Frontal cortex (tissue), 4 donors: ENCODE measurements around the gene THSD7B. TPM values are rescaled to one million over a fixed set of nuclear protein-coding genes. Genes with fewer than 3 reads are reported as not detected.

Source experiments
- DNase-seq, 2 donors: peaks; one replicate each; pipeline ENCODE4 v3.0.0; 2012; ENCODE audit warnings: low spot score in 2 of 2
- FAIRE-seq: peaks from 2 replicates; lab custom pipeline; 2012; peaks lifted over from hg19 to GRCh38; lab: Jason Lieb, UNC
- total RNA-seq: library from RNA; depleted of rRNA; stranded (reverse); fragments of >200 nt; gene quantifications from one replicate; pipeline ENCODE4 v1.2.3, GENCODE V29; 2014
- donor health status: control.
- donor health status: control.
- donor health status: control.

The THSD7B gene
- total RNA-seq, 1 donor from 2014 or later: 13.9 TPM

DNA sequence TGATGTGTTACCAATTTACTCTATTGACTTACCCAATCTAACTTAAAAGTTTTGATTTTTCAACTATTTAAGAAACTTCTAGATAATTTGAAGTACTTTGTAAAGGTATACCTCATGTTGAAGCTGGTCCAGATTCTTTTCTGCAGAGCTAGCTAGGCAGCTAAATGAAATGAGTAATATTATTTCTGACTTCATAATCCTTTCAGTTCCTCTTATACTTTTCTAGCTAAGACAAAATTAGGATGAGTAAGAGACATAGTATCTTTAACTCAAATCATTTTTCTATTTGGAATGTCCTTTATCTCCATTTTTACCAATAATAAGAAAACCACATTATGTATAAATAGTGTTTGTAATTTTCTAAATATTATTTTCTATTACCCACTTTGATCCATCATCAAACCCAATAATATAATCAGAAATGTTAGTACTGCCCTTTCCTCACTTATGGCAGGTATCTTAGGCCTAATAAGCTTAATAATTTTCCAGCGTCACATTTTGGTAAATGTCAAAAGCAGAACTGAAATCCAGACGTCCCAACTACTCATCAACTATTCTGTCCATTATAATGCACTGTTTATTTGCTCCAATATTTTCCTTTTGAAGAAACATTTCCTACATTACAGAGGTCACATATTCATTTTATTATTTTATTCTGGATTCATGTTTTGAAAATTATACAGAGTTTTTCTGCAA, 456.6 kb downstream of the THSD7B start:
- DNase-seq (no peak), FAIRE-seq (no peak)

DNA sequence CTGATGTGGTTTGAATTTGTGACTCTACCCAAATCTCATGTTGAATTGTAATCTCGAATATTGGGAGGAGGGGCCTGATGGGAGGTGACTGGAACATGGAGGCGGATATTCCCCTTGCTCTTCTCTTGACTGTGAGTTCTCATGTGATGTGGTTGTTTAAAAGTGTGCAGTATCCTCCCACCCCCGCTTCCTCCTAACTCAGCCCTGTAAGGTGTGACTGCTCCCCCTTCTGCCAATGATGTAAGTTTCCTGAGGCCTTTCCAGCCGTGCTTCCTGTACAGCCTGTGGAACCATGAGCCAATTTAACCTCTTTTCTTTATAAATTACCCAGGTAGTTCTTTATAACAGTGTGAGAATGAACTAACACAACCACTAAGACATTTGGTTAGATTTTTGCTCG, 458.4 kb downstream of the THSD7B start:
- FAIRE-seq (no peak), DNase-seq (no peak)

DNA sequence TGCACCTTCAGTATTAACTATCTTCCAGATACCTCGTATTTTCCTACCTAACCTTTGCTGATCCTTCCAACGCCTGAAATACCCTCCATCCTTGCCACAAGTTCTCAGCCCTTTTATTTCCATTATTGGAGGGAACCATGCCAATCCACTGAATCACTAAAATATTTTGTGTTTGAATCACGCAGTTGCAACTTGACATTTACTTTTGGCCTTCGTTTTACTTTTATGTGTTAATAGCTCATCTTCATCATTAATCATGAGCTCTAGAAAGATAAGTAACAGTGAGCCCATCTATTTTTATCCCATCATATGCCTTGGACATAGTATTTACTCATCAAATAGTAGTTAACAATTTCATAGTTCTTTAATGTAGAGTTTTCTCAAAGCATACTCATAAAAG, 463.2 kb downstream of the THSD7B start:
- DNase-seq: no peak
- no peak for FAIRE-seq

DNA sequence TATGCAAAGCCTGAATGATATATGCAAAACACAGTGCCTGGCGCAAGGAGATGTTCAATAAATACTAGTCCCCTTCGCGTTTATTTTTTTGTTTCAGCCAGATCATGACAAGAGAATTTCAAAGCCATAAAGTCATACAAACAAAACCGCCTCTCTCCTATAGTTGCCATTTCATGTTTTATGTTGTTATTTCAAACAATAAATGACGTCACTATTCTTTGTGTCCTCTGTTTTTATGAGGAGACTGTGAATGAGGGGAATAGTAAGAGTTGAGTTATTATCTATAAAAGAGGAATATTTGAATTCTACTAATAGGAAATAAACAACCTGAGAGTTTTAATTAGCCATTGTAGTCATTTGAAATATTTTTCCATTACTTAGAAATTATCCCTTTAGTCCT, 464.5 kb downstream of the THSD7B start:
- DNase-seq (no peak), FAIRE-seq (no peak)

DNA sequence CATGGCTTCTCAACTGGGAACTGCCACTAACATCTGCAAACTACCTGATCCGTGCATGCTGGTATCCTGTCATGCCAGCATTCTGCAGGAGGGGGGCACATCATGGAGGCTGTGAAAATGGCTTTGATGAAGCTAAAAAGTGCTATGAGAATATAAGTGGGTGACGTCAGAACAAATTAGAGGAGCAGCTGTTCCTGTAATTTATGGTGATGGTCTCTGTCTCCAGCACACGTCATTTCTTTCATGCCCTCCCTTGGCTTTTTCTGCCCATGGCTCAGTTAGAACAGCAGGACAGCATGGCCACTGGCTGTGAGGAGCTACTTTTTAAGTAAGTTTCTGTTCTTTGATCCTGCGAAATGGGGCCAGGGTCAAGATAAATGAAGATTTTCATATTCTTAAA, 466.3 kb downstream of the THSD7B start:
- DNase-seq (no peak), FAIRE-seq (no peak)

DNA sequence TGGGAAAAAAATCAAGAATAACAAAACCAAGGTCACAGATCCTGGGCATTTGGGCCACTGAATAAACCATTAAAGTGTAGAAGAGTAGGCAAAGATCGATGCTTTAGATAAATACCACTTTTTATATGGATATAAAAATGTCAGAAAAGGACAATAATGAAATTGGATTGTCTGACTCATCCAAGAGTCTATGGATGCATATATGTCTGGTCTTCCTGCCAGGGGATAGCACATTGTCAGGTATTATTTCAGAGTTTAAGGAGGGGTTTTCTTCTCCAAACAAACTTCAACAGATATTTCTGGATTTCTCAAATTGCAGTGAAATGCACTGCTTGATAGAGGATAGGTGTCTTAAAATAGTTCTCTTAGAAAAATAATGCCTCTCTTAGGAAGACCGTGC, 466.7 kb downstream of the THSD7B start:
- no peak for FAIRE-seq
- no peak for DNase-seq

DNA sequence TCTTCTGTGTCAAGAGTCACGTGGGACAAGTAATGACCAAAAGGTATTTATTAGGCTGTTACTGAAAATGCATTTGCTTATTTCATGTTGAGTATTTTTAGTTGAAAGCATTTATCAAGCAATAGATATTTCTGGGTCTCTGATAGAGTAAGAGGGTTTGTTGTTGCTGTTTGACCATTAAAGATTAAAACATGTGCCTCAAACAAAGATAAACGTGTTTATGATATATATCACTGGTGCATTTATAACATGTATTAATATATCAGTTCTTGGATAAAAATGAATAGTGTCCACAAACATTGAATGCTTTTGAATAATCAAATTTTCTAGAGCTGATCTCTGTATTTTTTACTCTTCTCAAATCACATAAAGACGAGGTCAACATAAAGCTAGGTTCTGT, 467.7 kb downstream of the THSD7B start:
- DNase-seq: no peak
- FAIRE-seq: no peak

DNA sequence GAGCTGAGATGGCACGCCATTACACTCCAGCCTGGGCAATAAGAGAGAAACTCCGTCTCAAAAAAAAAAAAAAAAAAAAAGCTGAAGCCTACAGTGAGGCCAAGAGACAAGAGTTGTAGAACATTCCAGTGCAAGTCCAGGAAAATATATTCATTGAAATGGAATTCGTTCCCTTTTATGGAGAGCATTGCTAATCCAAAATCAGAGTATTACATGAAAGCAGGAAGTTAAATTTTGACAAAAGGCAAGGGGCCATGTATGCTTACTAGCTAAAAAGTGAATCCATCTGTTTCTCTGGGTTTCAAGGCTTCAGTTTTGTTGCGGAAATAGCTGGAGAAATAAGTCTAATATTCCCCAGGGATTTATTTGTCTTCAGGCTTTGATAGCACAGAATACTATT, 471.7 kb downstream of the THSD7B start:
- no peak for DNase-seq
- FAIRE-seq: no peak

DNA sequence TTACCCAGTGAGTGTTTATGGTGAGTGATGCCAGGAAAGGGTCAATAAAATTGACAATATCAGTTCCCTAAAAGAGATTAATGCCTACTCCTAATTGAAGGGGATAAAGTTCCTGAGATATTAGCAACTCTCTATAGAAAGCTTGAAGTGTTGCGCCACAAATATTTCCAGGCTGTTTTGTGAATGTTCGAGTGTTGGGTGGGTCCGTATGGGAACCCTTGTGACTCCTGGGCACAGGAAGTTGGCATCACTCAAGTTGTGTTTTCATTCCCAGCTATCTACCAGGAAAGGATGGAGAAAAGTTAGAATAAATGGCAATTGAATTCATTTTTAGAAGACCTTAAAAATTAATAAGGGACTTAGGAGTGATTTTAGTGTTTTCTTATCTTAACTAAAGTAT, 472.7 kb downstream of the THSD7B start:
- FAIRE-seq (no peak), DNase-seq (no peak)

DNA sequence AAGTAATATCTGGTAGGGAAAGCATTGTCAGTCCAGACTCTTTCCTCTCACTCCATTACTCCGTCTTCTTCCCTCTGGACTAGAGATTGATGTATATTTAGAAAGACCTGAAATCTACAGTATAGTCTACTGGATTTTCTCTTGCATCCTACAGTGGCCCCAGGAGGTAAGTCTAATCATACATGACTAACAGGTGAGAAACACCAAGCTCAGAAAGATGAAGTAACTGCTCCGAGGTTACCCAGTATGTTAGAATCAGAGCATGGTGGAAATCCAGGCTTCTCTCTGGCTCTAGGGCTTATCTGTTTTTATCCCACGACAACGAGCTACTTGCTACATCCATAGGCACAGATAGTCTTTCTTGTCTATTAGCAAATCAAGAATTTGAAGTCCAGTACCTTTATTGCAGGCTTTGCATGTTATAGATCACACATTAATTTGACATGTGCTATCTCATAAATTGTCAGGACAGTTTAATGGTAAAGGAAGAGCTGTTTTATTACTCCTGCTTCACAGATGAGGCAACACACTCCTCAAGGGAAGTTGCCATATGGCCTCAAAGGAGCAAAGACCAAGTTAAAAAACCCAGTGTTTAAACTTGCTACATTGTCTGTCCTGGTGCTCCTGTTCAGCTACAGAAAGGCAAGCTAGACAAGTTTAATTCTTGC, 484.3 kb downstream of the THSD7B start:
- DNase-seq: no peak
- no peak for FAIRE-seq

DNA sequence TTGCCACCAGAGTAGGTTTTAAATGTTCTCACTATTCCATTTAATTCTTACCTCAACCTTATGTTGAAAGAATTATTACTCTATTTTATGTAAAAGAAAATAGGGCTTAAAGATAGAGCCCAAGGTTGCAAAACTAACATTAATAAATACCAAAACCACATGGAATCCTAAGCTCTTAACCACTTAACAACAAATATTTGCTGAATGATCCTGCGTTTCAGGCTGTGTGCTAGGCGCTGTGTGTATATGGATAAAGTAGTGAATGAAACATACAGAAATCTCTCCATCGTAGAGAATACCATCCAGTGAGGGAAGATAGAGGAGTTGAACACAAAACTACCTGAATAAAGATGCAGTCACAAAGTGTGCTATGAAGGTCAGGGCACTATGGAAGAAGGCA, 485.1 kb downstream of the THSD7B start:
- DNase-seq (no peak), FAIRE-seq (no peak)

DNA sequence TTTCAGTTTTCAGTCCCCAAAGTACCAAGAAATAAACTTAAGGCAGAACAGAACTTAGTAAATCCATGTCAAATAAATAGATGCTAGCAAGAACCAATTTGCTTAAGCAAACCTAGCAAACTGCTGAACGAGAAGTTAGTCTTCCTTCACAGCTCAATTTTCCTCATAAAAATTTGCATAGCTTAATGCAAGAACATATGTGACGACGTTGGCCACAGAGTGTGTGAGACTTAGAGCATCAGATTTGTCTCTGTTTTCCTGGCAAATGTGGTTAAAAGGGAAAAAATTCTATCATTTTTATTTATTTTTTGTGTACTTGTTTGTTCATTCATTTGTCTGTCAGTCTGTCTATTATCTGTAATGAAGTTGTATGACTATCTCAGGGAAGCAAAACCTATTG, 485.7 kb downstream of the THSD7B start:
- FAIRE-seq: no peak

DNA sequence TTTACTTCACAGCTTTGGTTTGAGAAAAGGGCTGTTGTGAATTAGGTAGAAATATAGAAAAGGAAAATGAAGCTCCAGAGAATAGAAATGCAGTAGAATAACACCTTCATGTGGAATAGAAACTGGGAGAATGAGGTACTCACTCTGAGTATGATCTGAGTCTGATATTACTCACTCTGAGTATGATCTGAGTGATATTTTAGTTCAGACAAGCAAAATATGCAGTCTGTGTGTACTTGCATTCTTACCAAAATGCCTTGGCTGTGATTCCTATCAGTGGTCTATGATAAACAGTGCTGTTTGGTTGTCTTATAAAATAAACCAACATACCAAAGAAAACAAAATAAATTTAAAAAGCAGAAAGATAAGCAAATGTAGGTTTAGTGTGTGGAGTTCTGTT, 487.6 kb downstream of the THSD7B start:
- DNase-seq (no peak), FAIRE-seq (no peak)

More for the DNA sequence above, 485.7 kb downstream of the THSD7B start:
- DNase-seq: no peak

DNA sequence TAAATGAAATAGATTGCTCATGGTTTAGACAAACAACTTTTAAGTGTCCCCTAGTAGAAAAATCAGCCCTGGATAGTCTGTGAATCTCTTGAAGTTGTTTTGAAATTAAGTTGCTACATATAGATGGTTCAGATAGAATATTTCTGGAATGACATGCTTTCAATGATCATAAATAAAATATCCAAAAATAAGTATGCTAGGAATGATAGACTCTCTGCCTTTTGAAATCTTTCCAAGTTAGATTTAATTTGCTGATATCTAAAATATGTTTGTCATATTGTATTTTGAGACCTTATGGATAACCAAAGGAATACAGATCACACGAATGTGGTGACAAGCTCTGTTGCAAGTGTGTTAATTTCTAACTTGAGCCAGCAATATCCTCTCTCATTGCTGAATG, 488.7 kb downstream of the THSD7B start:
- FAIRE-seq: no peak
- no peak for DNase-seq

DNA sequence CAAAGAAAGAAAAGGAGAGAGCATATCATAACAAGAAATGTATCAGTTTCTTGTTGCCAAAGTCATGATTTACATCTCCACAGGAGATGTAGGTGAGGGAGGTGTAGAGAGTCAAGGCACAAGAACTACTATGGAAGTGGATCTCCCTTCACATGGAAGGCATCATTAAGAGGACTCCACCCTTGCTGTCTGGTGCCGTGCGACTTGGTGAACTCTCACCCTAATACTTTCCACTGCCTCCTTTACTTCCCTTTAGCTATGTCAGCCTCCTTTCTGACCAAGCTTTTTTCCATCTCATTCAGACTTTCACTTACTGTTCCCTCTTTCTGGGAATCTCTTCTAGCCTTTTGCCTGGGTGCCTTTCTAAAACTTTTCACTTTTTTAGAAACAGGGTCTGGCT, 490.0 kb downstream of the THSD7B start:
- FAIRE-seq: no peak
- no peak for DNase-seq

DNA sequence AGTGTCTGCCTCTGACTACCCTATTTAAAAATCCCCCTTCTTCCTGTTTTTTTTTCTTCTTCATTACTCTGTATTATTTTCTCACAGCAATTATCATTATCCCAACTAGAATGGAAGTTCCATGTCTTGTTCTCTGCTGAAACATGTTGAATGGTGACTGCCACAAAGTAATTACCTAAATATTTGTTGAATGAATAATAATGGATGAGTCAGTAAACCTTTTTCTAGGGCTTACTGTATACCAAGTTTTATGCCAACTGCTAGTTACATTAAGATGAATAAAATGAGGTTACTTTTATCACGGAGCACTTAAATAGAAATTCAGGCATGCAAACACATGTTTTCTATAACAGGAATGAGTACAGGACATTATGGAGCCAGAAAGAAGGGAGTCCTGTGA, 490.6 kb downstream of the THSD7B start:
- DNase-seq: no peak
- FAIRE-seq: no peak

DNA sequence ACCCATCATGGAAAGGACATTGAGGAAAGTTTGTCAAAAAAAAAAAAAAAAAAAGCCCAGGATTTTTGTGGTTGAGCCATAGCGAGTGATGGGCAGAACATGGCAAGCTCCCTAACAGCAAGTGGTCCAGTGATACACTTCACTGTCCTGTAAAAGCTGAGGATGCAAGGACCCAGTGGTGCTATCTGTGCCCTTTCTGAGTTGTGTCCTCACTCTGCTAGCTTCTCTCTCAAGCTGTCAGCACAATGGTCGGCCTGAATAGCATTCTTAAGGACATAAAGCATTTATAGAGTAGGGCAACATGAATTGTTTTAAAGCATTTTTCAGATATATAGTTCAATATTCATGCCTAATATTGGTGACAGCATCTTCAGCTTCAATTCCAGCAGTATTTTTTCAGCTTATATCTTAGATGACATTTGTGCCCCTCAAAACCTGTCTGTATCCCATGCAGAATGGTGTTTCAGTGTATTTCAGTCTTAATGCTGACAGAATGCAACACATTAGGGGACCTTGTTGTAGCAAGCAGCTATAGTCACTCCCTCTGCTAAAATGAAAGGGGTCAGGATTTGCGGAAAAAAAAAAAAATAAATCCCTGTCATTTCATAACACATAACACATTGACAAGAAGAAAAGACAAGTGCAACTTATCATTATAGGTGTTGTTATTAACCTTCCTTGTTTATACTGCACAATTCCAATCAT, 496.7 kb downstream of the THSD7B start:
- DNase-seq (no peak), FAIRE-seq (no peak)

DNA sequence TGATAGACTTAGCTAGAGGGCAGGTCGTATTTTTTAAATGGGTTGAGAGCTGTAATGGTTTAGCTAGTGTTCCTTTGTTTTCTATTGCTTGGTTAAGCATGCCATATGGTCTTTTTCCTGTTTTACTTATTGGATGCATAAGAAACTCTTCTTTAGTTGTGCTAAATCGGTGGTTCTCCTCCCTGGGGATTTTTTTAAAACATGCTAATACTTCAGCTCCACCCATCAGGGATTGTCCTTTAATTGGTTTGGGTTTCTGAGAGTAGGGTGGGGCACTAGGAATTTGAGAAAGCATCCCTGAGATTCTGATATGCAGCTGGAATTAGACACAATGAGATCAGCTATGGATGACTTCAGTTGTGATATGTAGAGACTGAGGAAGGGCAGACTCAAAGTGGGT, 497.2 kb downstream of the THSD7B start:
- FAIRE-seq: no peak
- no peak for DNase-seq

DNA sequence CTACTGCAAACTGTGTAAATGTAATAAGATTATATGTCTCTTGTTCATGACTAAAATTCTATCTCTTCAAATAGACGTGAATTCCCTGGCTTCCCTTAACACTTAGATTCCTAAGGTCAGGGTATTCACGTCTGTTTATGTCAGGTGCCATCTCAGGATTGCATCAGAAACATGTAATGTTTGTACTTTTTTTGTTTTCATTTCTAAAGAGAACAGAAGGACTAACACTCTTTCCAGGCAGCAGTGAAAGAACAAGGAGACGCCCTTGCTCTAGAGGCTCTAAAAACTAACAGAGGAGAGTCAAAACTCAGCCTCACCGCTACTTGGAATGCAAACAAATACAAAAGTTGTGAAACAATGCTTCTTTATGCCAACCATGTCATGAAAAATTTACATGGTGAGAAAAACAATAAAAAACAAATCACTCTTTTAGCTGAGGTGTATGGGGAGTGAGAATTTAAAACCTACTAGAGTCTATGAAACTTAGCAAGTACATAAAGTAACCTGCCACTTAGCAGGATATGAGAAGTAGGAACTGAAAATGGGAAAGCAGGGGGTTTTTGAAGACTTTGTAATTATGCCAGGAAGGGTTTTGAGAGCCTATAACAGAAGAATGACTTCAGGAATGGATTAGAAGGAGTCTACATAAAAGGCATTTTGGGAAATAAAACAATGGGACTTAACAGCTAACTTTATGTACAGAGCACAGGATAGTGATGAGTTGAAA, 522.7 kb downstream of the THSD7B start:
- no peak for FAIRE-seq
- DNase-seq: no peak

DNA sequence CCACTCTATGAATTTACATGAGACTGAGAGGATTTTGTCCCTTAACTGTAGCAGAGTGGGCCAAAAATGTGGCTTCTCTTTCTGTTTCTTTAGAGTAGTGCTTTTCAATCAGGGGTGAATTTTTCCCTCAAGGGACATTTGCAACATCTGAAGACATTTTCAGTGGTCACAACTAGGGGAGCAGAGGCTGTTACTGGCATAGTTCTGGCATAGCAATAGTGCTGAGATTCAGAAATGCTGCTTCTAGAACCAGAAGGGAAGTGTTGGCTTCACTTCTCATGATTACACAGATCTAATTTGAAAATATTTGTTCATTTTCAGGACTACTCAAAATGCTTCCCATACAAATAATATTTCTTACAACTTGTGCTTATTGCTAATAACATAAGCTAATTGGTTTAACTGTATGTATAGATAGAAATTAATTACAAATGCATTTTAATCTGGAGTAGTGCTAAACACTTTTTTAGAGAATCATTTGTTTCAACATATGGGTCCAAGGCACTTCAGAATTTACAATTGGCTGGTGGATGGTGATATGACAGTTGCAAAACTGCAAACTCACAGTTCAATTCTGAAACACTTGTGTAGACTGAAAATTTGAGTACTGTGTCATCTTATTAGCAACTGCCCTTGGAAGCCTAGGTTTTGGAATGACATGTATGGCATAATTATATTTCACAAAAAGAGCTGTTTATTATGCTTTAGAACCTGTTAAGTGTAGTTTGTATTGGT, 526.7 kb downstream of the THSD7B start:
- FAIRE-seq: no peak
- DNase-seq: no peak
